Peyer's patch (tissue), 4 donors: ENCODE data around the gene CRABP2.

Source experiments
- POLR2A ChIP-seq, 2 donors: fragments of 450-650 bp; IDR thresholded peaks; one replicate each; pipeline ENCODE4 v1.5.1; 2017; ENCODE audit warnings: antibody characterized with exemption in 2 of 2, mild to moderate bottlenecking in 2 of 2, moderate library complexity in 2 of 2
- TF ChIP-seq, protein P1 (sequence below), 6 experiments: fragments of 450-650 bp in 4 of 6; fragments of 200-600 bp in 2 of 6; sonication (generic) in 1 of 6; IDR thresholded peaks; one replicate each; pipeline ENCODE4 v1.5.1; 2017 to 2019; ENCODE audit warnings: antibody characterized with exemption in 6 of 6, mild to moderate bottlenecking in 3 of 6, moderate library complexity in 1 of 6

DNA sequence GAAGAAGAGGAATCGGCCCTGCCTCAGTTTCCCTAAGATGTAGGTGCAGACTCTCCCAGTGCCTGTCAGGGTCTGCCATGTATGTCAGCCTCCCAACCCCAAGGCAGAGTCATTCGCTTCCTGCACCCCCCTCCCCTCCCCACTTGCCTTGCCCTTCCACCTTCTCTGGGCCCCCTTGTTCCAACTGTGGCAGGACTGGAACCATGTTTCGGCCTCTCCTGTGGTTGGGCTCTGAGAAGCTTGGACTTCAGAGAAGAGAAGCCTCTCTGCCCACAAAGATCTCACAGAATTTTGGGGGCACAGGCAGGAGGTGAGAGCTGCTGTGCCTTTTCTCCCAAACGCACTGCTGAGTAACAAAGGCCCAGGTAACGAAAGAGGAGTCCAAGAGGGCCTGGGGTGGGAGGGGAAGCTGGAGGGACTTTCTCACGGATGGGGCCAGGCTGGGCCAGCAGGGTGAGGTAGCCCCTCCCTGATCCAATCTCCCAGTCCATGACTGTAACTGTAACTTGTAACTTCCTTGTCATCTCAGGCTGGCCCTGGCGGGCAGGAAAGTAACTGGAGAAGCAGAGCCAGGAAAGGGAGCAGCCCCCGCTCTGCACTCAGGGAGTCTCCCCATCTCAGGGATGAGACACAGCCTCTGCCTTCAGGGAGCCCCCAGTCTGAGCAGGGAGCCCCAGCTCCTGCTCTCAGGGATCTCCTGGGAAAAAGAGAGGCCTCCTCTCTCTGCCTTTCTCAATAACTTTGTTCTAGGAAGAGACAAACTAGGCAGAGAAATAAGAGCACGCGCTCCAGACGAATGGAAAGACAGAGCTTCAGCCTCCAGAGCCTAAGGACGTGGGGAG, 11.3 kb downstream of the CRABP2 start:
- TF ChIP-seq, protein P1, sequence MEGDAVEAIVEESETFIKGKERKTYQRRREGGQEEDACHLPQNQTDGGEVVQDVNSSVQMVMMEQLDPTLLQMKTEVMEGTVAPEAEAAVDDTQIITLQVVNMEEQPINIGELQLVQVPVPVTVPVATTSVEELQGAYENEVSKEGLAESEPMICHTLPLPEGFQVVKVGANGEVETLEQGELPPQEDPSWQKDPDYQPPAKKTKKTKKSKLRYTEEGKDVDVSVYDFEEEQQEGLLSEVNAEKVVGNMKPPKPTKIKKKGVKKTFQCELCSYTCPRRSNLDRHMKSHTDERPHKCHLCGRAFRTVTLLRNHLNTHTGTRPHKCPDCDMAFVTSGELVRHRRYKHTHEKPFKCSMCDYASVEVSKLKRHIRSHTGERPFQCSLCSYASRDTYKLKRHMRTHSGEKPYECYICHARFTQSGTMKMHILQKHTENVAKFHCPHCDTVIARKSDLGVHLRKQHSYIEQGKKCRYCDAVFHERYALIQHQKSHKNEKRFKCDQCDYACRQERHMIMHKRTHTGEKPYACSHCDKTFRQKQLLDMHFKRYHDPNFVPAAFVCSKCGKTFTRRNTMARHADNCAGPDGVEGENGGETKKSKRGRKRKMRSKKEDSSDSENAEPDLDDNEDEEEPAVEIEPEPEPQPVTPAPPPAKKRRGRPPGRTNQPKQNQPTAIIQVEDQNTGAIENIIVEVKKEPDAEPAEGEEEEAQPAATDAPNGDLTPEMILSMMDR (IDR thresholded peaks at IDR 0.05) = no peak
- TF ChIP-seq POLR2A (IDR thresholded peaks at IDR 0.05) = no peak
